GM21367 (cell line): Measurements from ENCODE around the gene MBTPS1.

ENCODE experiments used
- ATAC-seq: cut with Tn5 transposase; IDR thresholded peaks from one replicate; pipeline ENCODE4 v1.9.1; 2021; ENCODE audit not compliant: unreplicated experiment

Gene MBTPS1

GRCh38 chr16:84116720-84117493, at the start of gene MBTPS1:
MBTPS1 (minus strand) TSS chr16:84116942; CDS start chr16:84101783, 15,159 bp downstream.
- ATAC-seq, result peak; percentile 82

DNA sequence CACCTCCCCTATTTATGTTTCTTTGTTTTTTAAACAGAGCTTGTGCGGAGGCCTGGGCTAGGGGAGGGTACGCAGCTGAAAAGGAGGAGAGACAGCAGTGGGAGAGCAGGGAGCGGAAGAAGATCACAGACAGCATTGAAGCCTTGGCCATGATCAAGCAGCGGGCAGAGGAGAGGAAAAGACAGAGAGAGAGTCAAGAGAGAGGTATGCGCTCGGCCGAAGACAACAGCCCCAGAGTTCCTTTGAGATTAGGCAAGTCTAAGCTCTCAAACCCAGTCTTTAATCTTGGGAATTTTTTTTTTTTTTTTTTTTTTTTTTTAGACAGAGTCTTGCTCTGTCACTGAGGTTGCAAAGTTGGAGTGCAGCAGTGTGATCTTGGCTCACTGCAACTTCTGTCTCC, 49.0 kb upstream of the MBTPS1 start:
- ATAC-seq, result no peak

GRCh38 chr16:84161801-84162200, 45.1 kb upstream of the MBTPS1 start:
- no peak for ATAC-seq

DNA sequence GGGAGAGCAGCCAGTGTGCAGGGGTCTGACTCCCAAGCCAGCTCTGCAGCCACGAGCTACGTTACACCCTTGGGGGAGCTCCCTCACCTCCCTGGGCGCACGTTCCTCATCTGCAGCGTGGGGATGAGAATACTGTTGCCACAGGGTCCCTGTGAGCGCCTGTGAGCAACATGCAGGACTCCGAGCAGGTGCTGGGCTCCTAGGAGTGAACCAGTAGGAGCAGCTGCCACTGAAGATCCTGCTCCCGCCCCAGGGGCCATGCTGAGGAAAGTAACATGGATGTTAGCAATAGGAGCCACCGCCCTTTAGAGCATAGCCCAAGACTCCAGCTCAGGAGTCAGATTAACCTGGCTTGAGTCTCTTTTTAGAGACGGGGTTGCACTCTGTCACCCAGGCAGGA, 44.3 kb upstream of the MBTPS1 start:
- ATAC-seq, result no peak

- no peak for ATAC-seq
Observed at GRCh38 chr16:84159800-84160199, 43.1 kb upstream of the MBTPS1 start.

- ATAC-seq, result no peak
Observed at GRCh38 chr16:84159007-84159406, 42.3 kb upstream of the MBTPS1 start.

GRCh38 chr16:84156342-84156784, 39.6 kb upstream of the MBTPS1 start:
- no peak for ATAC-seq

DNA sequence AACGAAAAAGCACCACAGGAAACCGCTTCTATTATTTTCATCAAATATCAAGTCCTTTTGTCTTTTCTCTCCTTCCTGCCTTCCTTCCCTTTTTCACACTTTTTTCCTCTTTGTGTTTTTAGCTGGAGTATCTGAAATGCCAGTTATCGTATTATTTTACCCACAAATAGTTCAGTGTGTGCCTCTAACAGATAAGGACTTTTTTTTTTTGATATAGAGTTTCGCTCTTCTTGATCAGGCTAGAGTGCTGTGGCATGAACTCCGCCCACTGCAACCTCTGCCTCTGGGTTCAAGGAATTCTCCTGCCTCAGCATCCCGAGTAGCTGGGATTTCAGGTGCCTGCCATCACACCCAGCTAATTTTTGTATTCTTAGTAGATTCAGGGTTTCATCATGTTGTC, 39.0 kb upstream of the MBTPS1 start:
- no peak for ATAC-seq

GRCh38 chr16:84155226-84155625, 38.5 kb upstream of the MBTPS1 start:
- ATAC-seq, result no peak

GRCh38 chr16:84153660-84154214, 37.0 kb upstream of the MBTPS1 start:
- no peak for ATAC-seq

DNA sequence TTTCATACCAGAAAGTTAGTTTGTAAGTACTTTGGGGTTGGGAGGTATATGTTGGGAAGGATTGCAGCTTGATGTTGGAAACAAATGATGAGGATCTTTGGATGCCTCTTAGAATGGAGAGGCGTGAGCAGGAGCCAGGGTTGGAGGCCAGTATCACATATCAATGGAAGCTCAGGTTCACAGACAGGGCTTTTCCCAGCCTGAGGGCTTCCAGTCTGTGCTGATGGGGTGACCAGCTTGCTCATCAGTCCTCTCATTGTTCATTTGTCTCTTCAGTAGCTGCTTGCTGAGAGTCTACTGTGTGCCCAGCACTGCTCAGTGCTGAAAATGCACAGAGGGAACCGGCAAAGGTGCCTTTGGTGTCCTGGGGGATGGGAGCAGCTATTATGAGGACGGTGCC, 34.2 kb upstream of the MBTPS1 start:
- ATAC-seq, result no peak

- peak; percentile 68 for ATAC-seq
Observed at GRCh38 chr16:84144859-84145639, 28.3 kb upstream of the MBTPS1 start, which contains the start of the genes DNAAF1 and HSDL1. DNAAF1 (plus strand) TSS chr16:84145308; CDS start chr16:84145441, 133 bp downstream. HSDL1 (minus strand) TSS chr16:84145177; CDS start chr16:84131321, 13,856 bp downstream.

DNA sequence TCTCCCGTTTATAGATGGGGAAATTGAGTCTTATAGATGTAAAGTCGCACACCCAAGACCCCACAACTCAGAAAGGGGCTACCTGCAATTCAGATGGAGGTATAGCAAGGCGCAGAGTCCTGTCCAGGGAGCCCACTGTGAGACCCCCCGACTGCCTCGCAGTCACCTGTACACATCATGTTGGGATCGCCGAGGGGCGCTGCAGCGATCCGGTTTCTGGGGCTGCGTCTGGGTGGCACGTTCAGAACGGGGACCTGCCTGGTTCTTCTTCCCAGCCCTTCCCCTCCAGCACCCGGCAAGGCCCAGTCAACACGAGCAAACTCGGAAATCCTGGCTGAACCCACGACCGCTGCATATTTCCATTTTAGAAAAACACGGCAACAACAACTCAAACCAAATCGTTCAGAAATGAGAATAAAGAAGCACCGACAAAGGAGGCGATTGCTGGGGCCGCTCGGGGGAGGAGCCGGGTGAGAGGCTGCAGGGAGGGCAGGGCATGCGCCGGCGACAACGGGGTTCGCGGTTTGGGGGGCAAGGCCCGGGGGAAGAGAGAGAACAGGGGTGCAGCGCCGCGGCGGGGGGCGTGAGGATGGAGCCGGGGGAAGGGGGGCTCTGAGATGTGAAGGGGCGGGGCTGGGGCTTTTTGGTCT, 27.6 kb upstream of the MBTPS1 start:
- no peak for ATAC-seq

GRCh38 chr16:84143784-84144199, 27.1 kb upstream of the MBTPS1 start:
- ATAC-seq, result no peak

DNA sequence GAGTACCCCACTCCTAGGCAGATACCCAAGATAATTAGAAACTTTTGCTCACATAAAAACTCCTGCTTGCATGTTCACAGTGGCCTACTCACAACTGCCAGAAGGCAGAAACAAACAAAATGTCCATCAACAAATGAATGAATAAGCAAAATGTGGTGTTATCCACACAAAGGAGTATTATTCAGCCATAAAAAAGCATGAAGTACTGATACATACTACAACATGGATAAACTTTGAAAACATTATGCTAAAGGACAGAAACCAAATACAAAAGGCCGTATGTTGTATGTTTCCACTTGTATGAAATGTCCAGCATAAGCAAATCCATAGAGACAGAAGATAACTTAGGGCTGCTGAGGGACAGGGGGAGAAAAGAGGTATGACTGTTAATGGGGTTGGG, 26.3 kb upstream of the MBTPS1 start:
- ATAC-seq, result no peak

GRCh38 chr16:84141143-84141670, 24.5 kb upstream of the MBTPS1 start:
- ATAC-seq, result no peak

DNA sequence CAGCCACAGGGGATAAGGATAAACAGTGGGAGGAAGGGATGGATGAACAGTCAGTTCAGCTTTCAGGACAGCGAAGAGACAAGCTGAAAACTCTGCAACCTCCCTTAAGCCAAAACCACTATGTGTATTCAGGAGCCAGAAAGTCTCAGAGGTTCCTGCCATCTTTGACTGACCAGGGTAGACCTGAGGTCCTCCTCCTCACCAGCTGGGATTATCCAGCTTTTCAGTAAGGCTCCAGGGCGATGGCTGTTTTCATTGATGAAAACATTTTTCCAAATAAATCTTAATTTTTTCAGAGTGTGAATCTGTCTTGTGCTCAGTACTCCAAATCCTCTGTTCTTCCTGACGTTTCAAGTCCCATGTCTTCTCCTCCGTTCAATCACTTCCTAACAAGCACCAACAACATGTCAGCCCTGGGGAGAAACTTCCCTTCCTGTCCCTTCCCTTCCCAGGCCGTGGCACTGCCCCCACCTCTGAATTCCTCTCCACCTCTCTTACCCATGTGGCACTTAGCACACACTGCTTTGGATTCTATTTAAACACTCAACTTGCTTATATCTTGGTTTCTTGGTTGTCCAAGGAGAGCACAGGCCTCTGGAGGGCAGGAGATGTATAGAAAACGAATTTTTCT, 23.0 kb upstream of the MBTPS1 start:
- ATAC-seq, result no peak

GRCh38 chr16:84138824-84139627, 22.3 kb upstream of the MBTPS1 start:
- peak; percentile 54 for ATAC-seq

DNA sequence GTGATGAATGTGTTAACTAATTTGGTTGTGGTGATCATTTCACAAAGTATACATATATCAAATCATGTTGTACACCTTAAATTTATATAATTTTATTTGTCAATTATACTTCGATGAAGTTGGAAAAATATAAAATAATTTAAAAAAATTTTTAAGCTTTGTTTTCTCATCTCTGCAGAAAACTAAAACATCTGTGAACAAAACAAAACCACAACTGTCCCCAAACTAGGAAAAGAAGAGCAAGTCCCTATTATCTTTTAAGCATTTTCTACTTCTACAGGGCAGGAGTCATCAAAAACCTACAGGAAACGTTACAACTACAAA, 21.7 kb upstream of the MBTPS1 start:
- ATAC-seq, result no peak
